Activated T-cell treated with anti-CD3 and anti-CD28 coated beads, Interleukin-2, amount 50 U/mL, for 48 hours (primary cell): ENCODE data around the gene TIE1.

ENCODE experiments used
- DNase-seq, 2 experiments: peaks; one replicate each; pipeline ENCODE4 v3.0.0-alpha.2; 2020

TIE1 gene

GRCh38 chr1:43293896-43294760, 6.7 kb upstream of the TIE1 start:
- DNase-seq, result no peak

GRCh38 chr1:43294761-43295160, 6.0 kb upstream of the TIE1 start:
- no peak for DNase-seq

DNA sequence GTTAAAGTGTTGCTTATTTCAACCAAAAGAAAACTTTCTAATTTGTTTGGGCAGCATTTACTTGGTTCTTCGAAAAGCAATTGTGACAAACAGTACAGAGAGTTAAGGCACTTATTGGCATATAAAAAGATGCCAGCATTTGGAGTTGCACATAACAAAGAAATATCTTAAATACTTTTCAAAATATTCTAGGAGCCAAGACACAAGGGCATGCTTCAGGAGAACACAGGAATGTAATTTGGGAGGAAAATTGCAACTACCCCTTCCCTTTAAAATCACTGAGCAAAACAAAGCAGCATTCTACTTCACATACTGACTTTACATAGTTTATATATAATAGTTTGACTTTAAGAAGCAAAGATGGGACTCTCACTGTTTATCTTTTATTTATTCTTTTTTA, 4.6 kb upstream of the TIE1 start:
- no peak for DNase-seq

DNA sequence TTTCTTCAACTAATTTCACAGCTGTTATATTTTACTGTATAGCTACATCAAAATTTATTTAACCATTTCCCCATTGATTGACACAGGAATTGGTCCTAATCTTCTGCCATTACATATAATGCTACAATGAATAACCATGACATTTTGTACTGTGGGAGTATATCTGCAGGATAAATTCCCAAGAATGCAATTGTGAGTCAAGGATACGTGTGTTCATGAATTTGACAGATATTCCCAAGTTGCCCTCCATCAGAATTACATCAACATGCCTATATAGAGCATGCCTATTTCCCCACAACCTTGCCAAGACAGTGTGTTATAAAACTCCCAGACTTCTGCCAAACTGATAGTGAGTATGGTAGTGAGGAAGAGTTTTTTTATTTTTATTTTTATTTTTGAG, 2.7 kb upstream of the TIE1 start:
- no peak for DNase-seq

- no peak for DNase-seq
Observed at GRCh38 chr1:43299101-43299500, 1.7 kb upstream of the TIE1 start.

GRCh38 chr1:43302201-43302600, 1.4 kb downstream of the TIE1 start:
- DNase-seq, result no peak

DNA sequence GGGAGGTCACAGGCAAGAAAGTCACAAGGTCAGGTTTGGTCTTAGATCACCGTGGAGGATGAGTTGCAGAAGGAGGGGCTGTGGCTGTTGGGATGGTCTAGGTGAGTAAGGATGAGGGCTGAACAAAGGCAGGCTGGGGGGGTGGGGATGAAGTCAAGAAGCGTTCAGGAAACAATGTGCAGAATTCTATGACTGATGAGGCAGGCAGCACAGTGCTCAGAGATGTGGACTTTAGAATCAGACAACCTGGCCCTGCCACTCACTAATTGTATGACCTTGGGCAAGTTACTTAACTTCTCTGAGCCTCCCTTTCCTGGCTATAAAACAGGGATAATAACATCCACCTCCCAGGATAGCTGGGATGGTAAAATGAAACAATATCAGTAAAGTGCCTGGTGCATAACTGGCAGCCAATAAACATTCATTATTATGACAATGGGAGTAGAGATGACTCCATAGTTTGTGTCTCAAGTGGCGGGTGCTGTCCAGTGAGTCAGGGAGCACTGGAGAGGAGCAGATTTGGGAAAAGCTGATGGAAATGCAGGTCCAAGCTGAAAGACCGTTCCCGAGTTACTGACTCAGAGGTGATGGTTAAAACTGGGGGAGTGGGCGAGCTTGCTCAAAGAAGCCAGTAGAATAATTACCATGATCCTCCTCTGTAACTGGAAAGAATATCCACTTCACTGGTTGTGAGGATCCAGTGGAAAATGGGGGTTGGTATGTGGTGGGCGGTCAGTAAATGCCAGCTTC, 2.1 kb downstream of the TIE1 start:
- DNase-seq, result no peak

DNA sequence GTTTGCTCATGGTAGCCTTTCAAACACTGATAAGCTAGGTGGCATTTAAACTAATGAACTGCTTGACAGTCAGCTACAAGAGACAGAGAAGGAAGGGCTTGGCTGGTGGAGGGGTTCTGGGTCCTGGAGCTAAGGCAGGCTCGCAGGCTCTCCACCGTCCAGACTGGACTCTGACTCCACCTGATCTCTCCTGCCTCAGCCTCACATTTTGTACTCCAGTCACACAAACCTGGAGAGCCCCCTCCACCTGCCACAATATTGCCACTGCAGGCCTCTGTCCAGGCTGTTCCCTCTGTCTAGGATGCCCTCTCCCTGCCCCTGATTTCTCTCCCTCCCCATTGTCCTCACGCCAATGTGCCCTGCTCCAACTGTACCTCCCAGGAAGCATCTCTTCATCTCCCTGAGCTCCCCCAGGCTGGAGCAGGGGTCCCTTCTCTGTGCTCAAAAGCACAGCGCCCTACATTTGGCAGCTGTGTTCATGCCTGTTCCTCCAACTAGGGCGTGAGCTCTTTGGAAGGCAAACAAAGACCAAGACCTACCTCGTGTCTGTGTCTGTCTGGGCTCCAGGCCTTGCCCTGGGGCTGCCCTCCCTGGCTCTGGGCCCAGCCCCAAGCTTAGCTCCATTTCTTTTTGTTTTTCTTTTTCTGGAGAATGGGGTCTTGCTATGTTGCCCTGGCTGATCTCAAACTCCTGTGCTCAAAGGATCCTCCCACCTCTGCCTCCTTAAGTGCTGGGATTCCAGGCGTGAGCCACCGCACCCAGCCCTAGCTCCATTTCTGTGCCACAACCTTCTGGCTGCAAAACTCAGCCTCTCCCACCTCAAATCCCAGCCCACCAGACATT, 2.9 kb downstream of the TIE1 start:
- no peak for DNase-seq

- DNase-seq, result no peak
Observed at GRCh38 chr1:43304314-43304681, 3.5 kb downstream of the TIE1 start.

DNA sequence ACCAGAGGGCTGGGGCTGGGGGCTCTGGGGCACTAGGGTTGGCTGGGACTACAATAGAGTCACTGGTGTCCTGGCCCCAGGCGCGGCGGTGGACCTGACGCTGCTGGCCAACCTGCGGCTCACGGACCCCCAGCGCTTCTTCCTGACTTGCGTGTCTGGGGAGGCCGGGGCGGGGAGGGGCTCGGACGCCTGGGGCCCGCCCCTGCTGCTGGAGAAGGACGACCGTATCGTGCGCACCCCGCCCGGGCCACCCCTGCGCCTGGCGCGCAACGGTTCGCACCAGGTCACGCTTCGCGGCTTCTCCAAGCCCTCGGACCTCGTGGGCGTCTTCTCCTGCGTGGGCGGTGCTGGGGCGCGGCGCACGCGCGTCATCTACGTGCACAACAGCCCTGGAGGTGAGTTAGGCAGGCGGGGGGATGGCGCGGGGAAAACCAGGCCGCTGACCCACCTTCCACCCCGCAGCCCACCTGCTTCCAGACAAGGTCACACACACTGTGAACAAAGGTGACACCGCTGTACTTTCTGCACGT, 4.1 kb downstream of the TIE1 start:
- DNase-seq, result no peak

DNA sequence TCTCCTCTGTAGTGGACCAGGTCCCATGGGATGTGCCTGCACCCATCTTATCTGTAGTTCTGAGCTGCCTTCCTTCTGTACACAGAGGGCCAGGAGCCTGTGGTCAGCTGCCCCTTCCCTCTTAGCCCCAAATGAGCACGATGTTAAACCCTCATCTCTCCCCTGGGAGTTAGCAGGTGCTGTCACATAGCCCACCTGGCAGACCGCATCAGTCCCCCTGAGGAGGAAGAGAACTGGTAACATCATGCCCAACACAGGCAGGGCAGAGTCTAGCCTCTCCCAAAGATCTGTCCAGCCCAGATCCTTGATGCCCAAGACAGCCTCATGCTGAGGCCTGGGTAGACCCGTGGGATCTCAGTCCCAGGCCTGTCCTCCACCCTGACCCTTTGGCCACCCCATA, 4.7 kb downstream of the TIE1 start:
- DNase-seq, result no peak

DNA sequence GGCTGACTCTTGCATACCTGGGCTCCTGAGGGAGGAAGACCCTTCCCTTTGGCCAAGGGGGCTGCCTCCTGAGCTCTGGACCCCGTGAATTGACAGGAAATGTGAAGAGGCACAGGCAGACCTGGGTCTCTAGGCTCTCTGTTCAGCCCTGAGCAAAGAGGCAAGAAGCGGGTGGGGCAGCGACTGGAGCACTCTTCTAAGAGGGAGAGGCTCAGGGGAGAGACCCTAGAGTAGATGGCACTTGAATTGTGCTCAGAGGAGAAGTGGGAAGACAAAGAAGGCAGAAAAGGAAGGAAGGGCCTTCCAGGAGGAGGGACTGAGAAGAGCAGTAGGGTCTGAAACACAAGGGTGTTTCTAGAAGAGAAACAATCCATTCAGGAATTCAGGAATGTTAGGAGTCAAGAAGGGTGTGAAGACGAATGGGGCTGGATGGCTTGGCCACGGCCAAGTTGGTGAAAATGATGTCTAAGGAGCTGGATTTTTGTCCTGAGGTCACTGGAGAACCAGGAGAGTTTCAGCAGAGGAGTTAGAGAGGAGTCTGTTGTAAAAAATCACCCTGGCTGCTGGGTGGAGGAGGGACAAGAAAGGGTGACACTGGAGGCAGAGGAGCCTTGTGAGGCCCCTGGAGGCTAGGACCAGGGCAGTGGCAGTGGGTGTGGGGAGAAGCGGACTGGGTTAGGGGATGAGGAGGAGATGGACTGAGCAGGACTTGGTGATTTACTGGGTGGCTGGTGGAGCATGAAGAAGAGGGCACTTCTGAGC, 5.3 kb downstream of the TIE1 start:
- DNase-seq, result no peak

GRCh38 chr1:43306688-43307457, 6.1 kb downstream of the TIE1 start:
- no peak for DNase-seq

- no peak for DNase-seq
Observed at GRCh38 chr1:43307458-43308158, 6.8 kb downstream of the TIE1 start.

DNA sequence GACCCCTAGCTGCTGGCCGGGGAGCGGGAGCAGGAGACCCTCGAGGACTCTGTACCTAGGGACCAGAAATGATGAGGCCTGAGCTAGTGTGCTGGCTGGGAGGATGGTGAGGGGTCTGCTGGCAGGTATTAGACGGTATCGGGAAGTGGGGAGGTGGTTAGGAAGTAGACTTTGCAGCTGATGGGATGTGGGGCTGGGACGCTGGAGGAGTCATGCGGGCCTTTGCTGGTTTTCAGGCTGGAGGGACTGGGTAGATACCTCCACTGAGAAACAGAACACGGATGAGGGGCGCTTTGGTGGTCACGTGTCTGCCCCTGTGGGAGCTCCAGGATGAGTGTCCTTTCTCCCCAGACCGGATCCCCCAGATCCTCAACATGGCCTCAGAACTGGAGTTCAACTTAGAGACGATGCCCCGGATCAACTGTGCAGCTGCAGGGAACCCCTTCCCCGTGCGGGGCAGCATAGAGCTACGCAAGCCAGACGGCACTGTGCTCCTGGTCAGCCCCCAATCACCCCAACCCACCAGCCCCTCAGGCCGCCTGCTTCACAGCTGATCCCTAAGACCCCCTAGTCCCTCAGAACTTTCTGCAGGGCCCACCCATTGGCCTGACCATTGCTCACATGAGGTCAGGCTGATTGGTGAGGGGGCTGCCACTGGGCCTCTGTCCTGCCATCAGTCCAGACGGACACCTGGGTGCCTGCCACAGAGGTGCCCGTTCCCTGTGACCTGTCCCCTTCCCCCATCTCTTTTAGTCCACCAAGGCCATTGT, 8.0 kb downstream of the TIE1 start:
- no peak for DNase-seq

GRCh38 chr1:43309405-43310025, 8.7 kb downstream of the TIE1 start:
- DNase-seq, result no peak

GRCh38 chr1:43311521-43311920, 10.7 kb downstream of the TIE1 start:
- no peak for DNase-seq

GRCh38 chr1:43312212-43312623, 11.4 kb downstream of the TIE1 start:
- DNase-seq, result no peak

GRCh38 chr1:43312663-43313515, 12.1 kb downstream of the TIE1 start:
- DNase-seq, result no peak
